GM19397 (cell line): ENCODE data around the gene ATP8B4.

Source experiments
- ATAC-seq: cut with Tn5 transposase; IDR thresholded peaks from one replicate; pipeline ENCODE4 v1.9.1; 2021; ENCODE audit warnings: mild to moderate bottlenecking, moderate library complexity; ENCODE audit not compliant: unreplicated experiment

ATP8B4 gene

GRCh38 chr15:49900006-49900902, 218.8 kb downstream of the ATP8B4 start:
- ATAC-seq = no peak

- no peak for ATAC-seq
Measured at GRCh38 chr15:49898575-49899283, 220.3 kb downstream of the ATP8B4 start.

GRCh38 chr15:49898097-49898496, 220.9 kb downstream of the ATP8B4 start:
- no peak for ATAC-seq

- ATAC-seq = no peak
Measured at GRCh38 chr15:49895347-49896223, 223.4 kb downstream of the ATP8B4 start.

GRCh38 chr15:49890689-49891088, 228.3 kb downstream of the ATP8B4 start:
- ATAC-seq = no peak

- no peak for ATAC-seq
Measured at GRCh38 chr15:49889536-49889935, 229.5 kb downstream of the ATP8B4 start.

- ATAC-seq = no peak
Measured at GRCh38 chr15:49888734-49889133, 230.3 kb downstream of the ATP8B4 start.

GRCh38 chr15:49888323-49888693, 230.7 kb downstream of the ATP8B4 start:
- no peak for ATAC-seq

GRCh38 chr15:49887659-49888322, 231.2 kb downstream of the ATP8B4 start:
- ATAC-seq = no peak

GRCh38 chr15:49883121-49883520, 235.9 kb downstream of the ATP8B4 start:
- no peak for ATAC-seq

GRCh38 chr15:49881866-49882265, 237.2 kb downstream of the ATP8B4 start:
- no peak for ATAC-seq

- ATAC-seq = no peak
Measured at GRCh38 chr15:49881433-49881832, 237.6 kb downstream of the ATP8B4 start.

- no peak for ATAC-seq
Measured at GRCh38 chr15:49877873-49878521, 241.0 kb downstream of the ATP8B4 start.

GRCh38 chr15:49877117-49877872, 241.7 kb downstream of the ATP8B4 start:
- no peak for ATAC-seq

- ATAC-seq = no peak
Measured at GRCh38 chr15:49876401-49877038, 242.5 kb downstream of the ATP8B4 start.

- no peak for ATAC-seq
Measured at GRCh38 chr15:49875392-49875791, 243.6 kb downstream of the ATP8B4 start.

GRCh38 chr15:49870472-49870871, 248.6 kb downstream of the ATP8B4 start:
- no peak for ATAC-seq

- no peak for ATAC-seq
Measured at GRCh38 chr15:49868348-49868747, 250.7 kb downstream of the ATP8B4 start.
